NCI-H1417 treated with DMSO at 0.1 percent for 48 hours (cell line): ENCODE results near the gene SSTR3.

Source experiments
- DNase-seq: peaks from one replicate; lab custom pipeline; 2025; lab: John Stamatoyannopoulos, UW

SSTR3 gene

DNA sequence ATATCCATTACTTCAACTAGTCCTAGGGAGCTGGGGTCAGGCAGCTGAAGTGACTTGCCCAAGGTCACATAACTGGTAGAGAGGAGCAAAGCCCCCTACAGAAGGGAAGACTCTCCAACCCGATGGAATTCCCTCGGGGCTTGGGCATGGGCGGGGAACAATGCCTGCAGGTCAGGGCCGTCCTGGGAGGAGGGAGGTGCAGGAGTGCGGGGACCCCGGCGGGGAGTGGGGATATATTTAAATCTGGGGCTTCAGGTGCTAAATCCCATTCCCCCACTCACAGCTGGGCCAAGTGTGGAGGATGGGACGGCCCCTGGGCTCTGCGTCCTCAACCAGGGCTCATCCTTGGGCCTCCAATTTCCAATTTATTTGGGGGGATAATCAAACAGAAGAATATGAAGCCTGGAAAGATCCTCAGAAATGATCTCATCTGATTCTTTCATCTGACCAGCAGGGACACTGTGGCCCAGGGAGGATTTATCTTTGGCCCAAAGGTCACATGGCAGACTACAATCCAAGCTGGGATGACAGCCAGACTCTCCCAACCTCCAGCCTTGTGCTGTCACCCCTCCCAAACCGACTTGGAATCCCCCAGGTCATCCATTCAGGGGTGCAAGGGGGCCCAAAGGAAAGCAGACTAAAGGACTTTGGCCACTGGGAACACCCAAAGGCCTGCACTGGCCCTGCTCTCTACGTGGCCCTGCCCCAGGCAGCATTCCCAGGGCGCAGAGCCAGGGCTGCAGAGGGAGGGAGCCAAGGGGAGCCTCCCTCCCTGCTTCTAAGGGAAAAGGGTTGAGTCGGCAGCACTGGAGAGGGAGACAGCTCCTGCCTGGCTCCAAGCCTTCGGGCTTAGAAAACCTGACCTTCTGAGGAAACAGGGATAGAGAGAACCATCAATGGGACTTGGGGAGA lies 15.5 kb downstream of the SSTR3 start:
- no peak for DNase-seq

DNA sequence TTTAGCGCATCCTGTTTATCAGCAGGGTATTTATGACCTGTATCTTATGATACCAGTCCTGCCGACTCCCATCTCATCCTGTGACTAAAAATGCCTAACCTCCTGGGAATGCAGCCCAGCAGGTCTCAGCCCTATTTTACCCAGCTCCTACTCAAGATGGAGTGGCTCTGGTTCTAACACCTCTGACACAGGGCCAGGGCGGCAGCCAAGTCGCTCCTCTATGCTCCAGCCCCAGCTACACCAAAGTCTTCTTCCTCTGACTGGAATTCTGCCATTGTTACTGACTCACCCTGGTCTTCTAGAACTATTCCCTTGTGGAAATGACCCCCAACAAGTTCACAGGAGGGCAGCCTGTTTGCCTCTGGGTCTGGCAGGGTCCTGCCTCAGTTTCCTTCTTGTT lies 16.4 kb downstream of the SSTR3 start:
- no peak for DNase-seq

DNA sequence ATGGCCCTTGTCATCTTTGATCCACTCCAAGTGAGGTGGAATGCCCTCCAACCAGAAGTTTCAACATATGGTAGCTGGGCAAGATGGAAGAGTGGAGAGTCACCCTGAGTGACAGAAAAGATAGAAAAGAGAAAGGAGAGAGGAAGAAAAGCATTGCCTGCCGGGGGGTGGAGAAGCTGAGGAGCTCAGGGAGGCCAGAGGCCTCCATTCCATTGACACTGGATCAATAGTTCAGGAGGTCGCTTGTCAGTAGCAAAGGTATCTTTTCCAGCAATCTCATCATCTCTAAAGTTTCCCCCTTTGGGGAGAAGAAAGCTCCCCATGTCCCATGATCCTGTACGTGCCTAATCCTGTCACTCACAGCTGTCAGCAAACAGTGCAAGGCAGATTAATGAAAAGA lies 17.5 kb downstream of the SSTR3 start:
- no peak for DNase-seq

DNA sequence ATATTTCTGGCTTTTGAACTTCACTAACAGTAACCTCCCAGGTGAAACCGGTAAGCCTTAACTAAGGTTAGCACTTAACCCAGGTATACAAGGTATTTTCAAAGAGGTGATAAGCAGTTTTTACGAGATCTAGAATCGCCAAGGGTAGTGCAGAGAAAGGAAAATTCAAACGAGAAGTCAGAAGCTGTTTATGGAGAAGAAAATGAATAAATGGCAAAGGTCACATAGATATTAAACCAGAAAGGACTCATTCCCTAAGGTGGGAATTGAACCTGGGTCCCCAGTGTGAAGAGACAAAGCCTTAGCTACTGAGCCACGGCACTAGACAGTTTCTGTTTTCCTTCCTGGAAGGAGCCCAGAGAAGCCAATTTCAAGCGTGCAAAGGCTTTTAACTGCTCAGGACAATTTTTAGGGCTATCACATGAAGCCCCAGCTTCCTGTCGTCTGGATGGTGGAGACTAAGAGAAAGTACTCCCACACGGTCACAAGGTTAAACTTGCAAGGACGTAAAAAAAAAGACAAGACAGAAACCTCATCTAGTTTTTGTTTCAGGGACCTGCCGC lies 18.6 kb downstream of the SSTR3 start:
- no peak for DNase-seq

DNA sequence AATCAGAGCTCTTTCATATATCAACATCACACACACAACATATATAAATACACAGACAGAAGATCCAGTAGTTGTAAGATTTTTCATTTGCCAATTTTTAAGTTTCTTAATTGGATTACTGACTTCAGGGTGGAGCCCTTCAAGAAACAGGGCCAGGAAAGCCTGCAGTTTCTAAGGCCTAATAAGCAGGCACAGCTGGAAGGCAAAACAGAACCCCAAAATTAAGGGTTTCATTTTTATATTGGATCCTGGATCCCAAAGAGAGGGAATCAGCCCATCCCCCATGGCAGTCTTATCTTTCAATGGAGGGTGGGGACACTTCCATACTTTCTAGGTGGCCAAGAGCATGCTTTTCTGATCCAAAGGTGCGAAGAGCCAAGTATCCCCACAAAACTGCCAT lies 19.5 kb downstream of the SSTR3 start:
- no peak for DNase-seq

DNA sequence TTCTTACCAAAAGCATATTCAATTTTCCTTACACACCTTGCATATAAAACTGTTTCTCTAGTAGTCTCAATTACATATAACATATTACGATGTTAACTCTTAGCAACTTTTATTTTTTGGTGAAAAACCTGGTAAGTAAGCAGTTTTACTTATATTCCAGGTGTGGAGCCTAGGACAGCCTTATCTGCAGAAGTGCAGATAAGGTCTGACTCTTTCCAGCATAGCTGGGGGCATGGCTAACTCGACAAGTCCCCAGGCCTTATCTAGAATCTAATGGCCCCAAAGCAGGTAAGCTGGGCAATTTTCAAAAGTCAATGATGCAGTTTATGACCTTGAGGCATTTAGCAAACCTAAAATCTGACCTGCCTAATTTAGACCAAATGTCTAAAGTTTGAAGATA lies 20.1 kb downstream of the SSTR3 start:
- DNase-seq: no peak

DNA sequence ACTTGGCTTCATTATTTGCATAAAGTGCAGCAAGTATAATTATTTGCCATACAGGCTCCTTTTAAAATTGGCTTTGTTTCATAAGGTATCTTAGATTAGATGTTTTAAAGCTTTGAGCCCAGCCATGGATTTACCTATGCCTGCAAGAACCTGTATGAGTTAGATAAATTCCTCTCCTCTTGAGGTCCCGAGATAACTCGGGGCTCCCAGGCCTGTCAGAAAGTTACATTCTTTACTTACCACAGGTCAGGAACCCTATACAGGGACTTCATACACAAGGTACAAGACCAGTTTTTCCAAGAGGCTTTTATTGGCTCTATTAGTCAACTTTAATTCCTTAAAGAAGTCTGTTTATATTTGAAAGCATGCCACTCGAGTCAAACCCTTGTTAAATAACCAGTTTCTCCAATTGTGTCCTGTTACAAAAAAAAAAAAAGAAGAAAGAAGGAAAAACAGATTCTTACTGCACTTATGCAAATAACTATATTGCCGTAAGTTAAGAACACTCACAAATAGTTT lies 22.0 kb downstream of the SSTR3 start:
- no peak for DNase-seq

DNA sequence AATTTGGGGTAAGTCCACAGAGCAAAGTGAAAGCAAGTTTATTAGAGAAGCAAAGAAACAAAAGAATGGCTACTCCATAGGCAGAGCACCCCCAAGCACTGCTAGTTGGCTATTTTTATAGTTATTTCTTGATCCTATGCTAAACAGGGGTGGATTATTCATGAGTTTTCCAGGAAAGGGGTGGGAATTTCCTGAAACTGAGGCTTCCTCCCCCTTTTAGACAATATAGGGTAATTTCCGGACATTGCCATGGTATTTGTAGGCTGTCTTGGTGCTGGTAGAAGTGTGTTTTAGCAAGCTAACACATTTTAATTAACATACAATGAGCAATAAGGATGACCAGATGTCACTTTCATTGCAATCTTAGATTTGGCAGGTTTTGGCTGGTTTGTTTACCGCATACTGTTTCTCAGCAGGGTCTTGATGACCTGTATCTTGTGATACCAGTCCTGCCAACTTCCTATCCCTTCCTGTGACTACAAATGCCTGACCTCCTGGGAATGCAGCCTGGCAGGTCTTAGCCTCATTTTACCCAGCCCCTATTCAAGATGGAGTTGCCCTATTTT lies 23.3 kb downstream of the SSTR3 start:
- DNase-seq: no peak

DNA sequence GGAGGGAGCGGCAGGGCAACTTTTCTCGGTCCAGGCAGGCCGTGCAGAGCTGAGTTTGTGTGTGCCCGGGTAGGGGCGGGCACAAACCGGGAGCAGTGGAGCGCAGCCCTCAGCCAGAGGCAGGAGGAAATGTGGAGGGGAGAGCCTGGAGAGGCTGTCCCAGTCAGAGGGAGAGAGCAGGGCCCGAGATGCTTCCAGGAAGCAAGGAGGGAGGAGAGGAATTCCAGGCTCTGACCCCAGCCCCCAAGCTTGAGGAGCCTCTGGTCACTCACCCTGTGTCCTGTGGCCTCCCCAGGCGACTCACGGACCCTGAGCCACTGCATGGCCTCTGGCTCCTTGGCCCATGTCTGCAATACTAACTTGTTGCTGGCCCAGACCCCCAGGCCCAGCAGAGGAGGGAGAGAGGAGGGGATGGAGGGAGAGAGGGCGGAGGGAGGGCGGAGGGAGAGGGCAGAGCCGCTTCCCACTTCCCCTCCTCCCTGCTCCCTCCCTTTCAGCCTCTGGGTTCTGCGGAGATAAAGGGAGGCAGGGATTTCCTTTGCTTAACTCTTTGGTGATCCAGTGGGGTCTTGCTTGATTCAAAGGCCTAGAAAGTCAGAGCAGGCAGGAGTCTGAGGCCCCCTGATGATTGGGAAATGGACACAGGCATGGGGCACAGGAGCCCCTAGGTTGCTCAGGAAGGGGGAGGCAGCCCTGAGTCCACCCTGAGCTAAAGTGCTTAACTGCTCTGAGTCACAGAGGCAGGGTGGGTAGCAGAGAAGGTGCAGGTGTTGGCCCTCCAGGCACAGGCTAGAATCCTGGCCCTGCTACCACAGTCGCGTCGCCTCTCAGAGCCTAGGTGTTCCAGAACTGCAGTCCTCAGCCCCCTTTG lies 24.2 kb downstream of the SSTR3 start, which contains the start of gene C1QTNF6:
C1QTNF6 (minus strand) TSS at position 357 of the 871 bp plus-strand sequence; CDS start at position 323, 34 bp downstream.
- no peak for DNase-seq

DNA sequence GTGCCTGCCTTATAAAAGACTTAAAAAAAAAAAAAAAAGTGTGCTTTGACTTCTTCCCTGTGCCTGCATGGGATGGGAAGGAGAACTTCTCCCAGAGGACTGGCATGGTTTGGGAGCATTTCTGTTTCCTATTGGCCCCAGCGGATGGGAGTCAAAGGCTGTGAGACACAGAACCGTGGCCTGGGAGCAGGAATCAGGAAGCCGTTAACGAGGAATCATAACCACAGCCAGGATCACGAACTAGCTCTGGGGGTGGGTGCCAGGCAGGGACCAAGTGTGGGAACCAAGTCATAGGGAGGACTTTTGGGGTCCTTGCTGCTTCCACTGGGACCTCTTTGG lies 24.8 kb downstream of the SSTR3 start:
- no peak for DNase-seq

DNA sequence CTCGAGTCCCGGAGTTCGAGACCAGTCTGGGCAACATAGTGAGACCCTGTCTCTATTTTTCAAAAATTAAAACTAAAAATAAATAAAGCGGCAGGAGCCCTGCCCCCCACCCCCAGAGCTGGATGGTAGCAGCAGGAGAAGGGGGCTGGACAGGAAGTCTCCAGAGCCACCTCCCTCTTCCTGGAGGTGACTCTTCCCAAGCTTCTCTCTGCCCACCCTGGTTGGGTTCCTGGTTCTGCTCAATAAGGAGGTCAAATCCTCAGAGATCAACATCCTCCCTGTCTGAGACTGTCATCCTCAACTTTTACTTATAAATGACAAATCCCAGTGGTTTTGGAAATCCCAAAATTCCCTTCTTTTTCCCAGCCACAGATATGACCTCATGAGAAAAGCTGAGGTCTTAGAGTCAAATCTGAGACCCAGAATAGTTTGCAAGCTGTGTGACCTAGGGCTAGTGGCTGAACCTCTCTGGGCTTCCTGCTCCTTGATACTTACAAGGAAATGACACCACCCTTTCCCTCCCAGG lies 25.2 kb downstream of the SSTR3 start:
- no peak for DNase-seq

DNA sequence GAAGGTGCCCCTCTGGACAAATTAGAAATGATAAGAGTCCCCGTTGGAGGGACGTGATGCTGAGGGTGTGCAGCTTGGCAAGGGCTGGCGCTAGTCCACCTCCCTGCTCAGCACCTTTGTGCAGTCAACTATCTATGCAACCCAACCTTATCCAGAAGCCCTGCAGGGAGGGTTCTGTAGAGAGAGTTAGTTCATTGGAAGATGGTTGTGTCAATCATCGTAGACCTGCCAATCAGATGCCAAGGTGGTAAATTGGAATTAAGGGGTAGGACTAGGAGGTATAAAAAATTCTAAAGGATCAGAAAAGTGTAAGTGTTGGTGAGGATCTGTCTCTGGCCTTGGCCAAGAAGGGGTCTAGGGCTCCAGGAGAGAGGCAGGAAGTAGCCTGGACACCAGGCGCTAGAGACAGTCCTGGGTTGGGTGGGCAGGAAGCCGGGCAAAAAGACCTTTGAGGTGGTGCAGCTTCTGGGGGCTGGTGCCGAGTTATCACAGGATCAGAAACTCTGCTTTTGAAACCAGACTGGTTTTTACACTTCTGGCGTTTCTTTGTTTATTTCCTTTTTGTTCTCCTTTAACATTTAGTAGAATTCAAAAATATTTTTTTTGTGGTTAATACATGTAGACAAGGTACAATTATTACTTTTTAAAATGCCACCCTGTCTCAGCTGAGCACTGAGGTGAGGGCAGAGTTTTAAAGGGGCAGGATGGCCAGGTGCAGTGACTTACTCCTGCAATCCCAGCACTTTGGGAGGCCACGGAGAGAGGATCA lies 25.9 kb downstream of the SSTR3 start:
- DNase-seq: no peak

DNA sequence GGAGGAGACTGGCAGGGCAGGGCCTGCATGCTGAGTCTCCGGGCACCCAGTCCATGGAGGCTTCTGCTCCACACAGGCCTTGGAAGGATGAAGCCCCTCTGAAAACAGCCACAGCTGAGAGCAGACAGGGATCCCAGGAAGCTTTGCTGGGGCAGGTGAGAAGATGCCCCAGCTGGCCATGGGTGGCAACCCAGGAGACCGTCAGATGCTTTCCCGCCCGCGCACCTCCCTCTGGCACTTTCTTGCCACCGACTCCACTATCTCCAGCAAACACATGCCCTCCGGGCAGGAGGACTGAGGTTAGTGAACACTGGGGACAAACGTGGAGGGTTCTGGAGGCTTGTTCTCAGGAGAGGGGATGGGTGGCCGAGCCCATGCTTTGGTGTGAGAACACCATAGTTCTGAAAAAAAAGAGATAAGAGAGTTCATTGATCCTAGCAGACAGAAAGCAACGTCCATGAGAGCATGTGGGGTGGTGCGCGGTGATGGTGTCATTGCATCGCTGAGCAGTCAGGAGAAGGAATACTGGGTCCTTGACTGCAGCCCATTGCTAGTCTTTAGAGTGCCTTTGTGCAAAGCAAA lies 26.5 kb downstream of the SSTR3 start:
- no peak for DNase-seq

DNA sequence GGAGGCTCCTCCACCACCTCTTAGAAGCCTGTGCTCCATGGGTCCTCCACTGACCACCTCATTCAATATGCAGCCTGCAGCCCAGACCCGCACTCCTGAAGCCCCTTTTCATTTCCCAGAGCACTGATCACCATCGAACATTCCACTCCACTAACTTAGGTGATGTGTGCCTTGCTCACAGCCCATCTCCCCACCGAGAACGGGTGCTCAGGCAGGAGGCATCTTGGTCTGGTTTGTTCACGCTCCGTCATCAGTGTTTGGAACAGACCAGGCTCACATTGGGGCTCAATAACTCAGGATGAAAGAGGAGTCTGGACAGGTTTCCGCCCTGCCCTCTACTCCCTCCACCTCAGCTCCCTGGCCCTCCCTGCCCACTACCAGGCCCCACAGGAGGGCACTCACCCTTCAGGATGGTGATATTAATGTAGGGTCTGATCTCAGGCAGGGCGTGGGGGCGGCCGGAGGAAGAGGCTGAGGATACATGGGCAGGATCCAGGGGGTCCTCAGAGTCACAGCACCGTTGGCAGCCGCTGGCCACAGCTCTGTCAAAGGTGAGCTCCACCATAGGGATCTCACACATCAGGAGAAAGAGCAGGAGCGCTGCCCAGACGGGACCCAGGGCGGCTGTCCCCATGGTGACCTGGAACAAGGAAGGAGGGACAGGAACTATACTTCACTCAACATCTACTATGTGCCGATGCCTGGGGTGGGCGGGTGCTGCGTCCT lies 27.3 kb downstream of the SSTR3 start:
- DNase-seq: no peak

DNA sequence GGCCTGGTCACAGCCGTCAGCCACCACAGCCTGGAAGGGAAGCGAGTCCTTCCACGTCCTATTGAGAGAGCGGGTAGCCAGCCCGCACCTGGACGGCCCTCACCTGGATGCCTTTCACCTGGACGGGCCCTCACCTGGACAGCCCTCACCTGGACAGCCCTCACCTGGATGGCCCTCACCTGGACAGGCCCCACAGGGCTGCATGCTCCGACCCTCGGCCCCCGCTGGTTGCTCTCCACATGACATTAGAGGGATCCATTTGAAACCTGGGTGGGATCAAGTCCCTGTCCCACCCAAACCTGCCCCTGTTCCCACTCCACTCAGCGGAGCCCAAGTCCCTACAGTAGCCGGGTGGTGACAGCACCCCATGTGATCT lies 27.9 kb downstream of the SSTR3 start:
- DNase-seq: no peak

DNA sequence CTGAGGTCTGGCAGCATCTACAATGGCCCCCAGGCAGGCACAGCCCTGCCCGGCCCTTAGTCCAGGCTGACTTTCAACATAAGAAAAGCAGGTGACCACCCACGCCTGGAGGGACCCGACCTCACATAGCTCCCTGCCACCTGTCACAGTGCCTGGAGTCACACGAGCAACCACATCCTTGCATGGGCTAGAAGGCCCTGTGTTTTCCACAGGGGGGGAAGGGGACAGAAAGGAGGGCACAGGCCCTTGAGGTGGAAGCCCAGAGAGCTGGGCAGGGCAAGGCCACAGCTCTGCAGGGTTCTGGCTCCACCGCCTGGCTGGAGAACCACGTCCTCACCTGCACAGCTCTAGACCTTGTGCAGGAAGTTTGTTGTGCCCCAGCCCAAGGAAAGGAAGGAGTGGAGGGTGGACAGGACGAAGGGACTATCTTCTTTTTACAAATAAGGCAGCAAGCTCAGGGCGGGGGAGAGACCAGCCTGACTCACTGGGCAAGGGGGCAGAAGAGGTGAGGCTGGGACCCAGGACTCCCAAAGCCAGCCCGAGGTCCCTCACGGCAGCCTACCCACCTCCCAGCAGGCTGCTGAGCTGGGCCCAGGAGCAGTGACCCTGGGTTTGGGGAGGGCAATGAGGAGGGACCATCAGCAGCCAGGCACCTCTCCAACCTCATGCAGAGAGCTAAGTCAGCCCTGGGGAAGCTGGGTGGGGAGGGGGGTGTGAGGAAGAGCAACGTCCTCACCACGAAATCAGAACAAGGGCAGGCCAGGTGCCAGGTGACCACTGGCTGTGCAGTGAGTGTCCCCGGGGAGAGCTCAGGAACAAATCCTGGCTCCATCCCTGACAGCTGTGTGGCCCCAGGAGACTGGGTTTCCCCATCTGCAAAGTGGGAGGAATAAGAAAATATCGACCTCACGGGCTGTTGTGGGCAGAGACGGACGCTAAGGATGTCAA lies 28.6 kb downstream of the SSTR3 start:
- no peak for DNase-seq

DNA sequence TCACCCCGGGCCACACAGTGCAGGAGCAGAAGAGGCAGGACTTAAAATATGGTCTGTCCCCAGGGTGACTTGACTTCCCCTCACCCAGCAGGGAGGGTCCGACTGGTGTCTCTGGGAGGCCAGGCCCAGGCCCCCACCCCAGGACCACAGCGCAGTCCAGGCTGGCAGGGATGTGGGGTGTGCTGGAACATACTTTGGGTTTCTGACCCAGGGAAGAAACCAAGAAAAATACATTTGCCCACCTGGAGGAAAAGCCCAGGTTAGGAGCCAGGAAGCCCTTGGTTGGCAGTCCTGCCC lies 29.4 kb downstream of the SSTR3 start:
- DNase-seq: no peak

DNA sequence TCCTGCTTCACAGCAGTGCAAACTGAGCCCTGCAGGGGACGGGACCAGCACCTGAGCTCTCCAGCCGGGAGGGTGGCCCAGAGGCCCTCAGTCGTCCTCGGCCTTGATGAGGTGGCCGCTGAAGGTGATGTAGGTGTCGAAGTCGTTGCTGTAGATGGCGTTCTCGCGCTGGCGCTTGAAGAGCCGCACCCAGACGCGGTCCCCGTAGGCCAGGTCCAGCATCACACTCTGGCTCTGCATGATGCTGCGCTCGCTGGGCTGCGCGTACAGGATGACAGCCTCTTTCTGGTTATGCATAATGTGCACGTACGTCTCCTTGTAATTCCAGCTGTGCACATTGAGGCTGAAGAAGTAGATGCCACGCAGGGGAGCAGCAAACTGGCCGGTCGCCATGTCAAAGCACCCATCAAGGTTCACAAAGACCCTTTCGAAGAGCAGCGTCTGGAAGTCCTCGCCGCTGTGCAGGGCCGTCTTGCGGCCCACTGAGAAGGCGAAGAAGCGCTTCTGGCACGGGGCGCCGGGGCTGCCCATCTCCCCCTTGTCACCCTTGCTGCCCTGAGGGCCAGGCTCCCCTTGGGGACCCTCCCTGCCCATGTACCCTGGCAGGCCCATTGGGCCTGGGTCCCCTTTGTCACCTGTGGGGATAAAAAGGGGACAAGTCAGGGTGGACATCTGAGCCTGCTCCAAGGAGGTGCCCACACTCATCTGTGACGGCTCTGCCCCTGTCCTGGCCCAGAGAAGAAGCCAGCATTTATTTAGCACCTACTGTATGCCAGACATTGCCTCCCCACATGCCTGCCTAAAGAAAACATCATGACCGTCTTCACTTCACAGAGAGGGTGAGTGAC lies 30.0 kb downstream of the SSTR3 start:
- DNase-seq: no peak
